GM18502 (cell line): Measurements from ENCODE around the gene SPHK2.
"Not testable (repeated sequence)": the region's sequence is repeated elsewhere in the genome, so short reads cannot be mapped to it uniquely, and the experiment has no call there.

Experiments used
- ATAC-seq: cut with Tn5 transposase; IDR thresholded peaks from one replicate; pipeline ENCODE4 v1.9.1; 2021; ENCODE audit warnings: mild to moderate bottlenecking; ENCODE audit not compliant: unreplicated experiment, poor library complexity

Gene SPHK2

GRCh38 chr19:48619692-48620585 is 633 bp downstream of the SPHK2 start:
- ATAC-seq = no peak

GRCh38 chr19:48623556-48624066 is 4.3 kb downstream of the SPHK2 start:
- no peak for ATAC-seq

- ATAC-seq = peak; percentile 61
These were observed 4.8 kb downstream of the SPHK2 start for GRCh38 chr19:48624067-48624594.

GRCh38 chr19:48624791-48625723 is 5.8 kb downstream of the SPHK2 start:
- no peak for ATAC-seq

- ATAC-seq = no peak
These were observed 6.6 kb downstream of the SPHK2 start for GRCh38 chr19:48625891-48626327.

GRCh38 chr19:48627201-48627864 is 8.0 kb downstream of the SPHK2 start:
- ATAC-seq = no peak

GRCh38 chr19:48627865-48628314 is 8.6 kb downstream of the SPHK2 start:
- ATAC-seq = no peak

GRCh38 chr19:48628486-48629296 is 9.4 kb downstream of the SPHK2 start:
- no peak for ATAC-seq

- ATAC-seq = no peak
These were observed 9.9 kb downstream of the SPHK2 start for GRCh38 chr19:48629297-48629598.

GRCh38 chr19:48629599-48630295 is 10.4 kb downstream of the SPHK2 start:
- no peak for ATAC-seq

- ATAC-seq = no peak
These were observed 11.2 kb downstream of the SPHK2 start for GRCh38 chr19:48630296-48631063.

GRCh38 chr19:48631225-48631624 is 11.9 kb downstream of the SPHK2 start:
- no peak for ATAC-seq

- not testable (repeated sequence) for ATAC-seq
These were observed 13.0 kb downstream of the SPHK2 start for GRCh38 chr19:48632286-48632685.

- no peak for ATAC-seq
These were observed 13.4 kb downstream of the SPHK2 start for GRCh38 chr19:48632692-48633147.

- no peak for ATAC-seq
These were observed 14.1 kb downstream of the SPHK2 start for GRCh38 chr19:48633148-48634035.

GRCh38 chr19:48634036-48634342 is 14.7 kb downstream of the SPHK2 start:
- ATAC-seq = no peak
